Activated CD4-positive, alpha-beta T cell treated with anti-CD3 and anti-CD28 coated beads, Interleukin-2, Interleukin-4, amounts not matched to agents 100 ng/mL and 50 ng/mL, durations not matched to agents 16 hours and 8 hours (primary cell): ENCODE results near the gene RPS28.
"Not testable (repeated sequence)": the region's sequence is repeated elsewhere in the genome, so short reads cannot be mapped to it uniquely, and the experiment has no call there.

ENCODE experiments used
- DNase-seq: peaks from one replicate; pipeline ENCODE4 v3.0.0-alpha.2; 2020; ENCODE audit warnings: low spot score

The RPS28 gene

DNA sequence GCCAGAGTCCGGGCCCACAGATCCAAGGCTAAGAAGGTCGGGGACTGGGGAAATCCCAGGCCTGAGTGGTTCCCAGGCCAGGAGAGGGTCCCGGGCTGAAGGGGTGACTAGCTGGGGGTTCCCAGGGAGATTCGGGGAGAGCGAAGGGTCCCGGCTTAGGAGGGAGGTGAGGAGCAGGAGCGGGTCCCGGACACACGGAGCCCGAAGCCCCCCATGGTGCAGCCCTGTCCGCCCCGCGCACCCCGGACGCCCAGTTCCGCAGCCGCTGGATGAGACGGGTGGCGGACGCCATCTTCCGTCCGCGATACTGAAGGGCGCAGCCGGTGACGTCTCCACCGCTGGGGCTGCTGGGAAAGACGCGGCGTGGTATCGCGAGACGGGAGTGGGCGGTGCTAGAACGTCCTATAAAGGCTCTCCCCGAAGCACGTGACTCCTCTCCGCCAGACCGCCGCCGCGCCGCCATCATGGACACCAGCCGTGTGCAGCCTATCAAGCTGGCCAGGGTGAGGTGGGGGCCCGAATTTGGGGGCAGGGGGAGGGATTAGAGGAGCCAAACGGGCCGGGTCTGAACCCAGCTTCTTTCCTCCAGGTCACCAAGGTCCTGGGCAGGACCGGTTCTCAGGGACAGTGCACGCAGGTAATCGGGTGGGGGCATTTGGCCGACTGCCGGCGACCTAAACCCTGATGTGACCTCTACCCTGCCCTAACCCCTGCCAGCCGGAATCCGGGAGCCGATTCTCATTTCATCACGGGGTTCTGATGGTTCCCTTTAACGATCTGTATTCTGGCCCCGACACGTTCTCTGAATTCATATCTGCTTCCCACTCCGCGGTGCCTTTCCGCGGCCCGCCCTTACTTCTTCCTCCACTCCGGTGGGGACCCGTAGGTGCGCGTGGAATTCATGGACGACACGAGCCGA lies at the start of gene RPS28, which contains the start of gene NDUFA7:
TSS of gene RPS28 (plus strand) at position 430 of the 919 bp plus-strand sequence. CDS start at position 465, 35 bp downstream.
TSS of gene NDUFA7 (minus strand) at position 309 of the 919 bp plus-strand sequence. CDS start at position 292, 17 bp downstream.
- peak; percentile 98 for DNase-seq

DNA sequence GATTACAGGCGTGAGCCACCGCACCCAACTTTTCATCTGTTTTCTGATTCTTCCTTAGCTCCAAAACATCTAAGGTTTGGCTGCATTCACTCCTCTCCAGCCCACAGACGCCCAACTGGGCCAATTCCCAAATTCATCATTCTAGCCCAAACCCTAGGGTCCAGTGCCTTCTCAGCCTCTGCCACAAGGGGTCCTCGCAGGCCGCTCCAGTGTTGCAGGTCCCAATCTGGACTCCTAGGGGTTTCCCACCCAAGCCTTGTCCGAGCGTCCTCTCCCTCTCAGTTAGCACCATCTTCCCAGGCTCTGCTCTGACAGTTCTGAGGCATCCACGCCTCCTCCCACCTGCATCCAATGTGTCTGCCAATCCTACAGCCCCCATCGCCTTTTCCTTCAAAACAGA lies 44.8 kb upstream of the RPS28 start:
- not testable (repeated sequence) for DNase-seq

- DNase-seq: not testable (repeated sequence)
These were observed 30.0 kb upstream of the RPS28 start for GRCh38 chr19:8291337-8291736.

GRCh38 chr19:8302357-8302691 lies 19.0 kb upstream of the RPS28 start:
- DNase-seq: no peak

DNA sequence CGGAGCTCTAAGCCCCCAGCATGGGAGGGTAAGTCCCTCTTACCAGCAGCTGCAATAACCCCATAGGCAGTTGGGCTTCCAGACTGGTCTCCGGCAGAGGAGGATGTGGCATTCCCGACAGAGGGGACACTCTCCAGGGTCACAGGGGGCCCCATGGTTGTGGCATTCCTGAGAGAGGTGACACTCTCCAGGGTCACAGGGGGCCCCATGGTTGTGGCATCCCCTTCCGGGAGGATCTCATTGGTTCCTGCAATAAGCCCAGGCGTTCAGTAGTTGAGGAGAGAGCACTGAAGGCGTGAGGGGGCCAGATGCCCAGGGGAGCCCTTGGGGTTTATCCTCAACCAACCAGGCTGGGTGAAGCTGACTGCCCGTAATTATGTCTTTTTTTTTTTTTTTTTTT lies 18.6 kb upstream of the RPS28 start:
- no peak for DNase-seq

GRCh38 chr19:8304841-8305621 lies 16.3 kb upstream of the RPS28 start:
- no peak for DNase-seq

GRCh38 chr19:8305798-8306197 lies 15.5 kb upstream of the RPS28 start:
- DNase-seq: no peak

GRCh38 chr19:8306235-8307054 lies 14.9 kb upstream of the RPS28 start:
- DNase-seq: no peak

GRCh38 chr19:8307400-8307964 lies 13.8 kb upstream of the RPS28 start:
- DNase-seq: no peak

DNA sequence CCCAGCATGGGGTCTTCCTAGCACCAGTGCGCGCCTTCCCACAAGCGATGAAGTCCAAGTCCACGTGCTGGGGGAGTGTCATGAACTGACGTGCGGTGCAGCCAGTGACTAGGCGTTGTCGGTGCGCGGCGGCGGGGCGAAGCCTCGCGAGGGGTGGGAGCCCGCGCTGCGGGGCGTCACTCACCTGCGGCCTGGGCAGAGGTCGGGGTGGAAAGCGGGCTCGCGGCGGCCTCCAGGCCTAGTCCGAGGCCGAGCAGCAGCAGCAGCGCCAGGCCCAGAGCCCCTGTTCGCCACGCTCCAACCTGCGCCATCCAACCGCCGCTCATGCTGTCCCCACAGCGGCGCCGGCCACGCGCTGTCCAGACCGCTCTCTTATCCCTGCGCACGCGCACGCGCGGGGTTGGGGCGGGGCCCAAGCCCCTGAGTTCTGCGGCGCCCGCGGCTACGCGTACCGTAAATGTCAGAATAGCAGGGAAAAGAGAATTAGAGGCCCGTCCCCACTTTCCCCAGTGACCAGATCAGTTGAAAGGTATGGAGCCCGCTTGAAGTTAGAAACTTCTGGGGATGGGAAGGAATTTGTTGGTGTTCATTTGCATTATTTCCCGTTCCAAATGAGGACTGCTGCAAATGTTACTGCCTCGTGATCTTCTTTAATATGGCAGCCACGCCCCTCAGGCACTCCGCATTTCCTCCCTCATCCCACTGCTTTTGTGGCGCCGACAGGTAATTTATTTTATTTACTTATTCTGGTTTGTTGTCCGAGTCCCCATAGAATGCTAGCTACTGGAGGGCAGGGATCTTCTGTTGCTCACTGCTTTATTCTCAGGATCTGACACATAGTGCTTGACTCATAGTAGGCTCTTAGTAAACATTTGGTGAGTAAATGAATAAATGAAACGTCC lies 13.1 kb upstream of the RPS28 start, which contains the start of gene CD320:
TSS of gene CD320 (minus strand) at position 394 of the 902 bp plus-strand sequence. CDS start at position 326, 68 bp downstream.
- peak; percentile 88 for DNase-seq

- no peak for DNase-seq
These were observed 12.4 kb upstream of the RPS28 start for GRCh38 chr19:8308891-8309291.

GRCh38 chr19:8310342-8311055 lies 10.8 kb upstream of the RPS28 start:
- DNase-seq: no peak

DNA sequence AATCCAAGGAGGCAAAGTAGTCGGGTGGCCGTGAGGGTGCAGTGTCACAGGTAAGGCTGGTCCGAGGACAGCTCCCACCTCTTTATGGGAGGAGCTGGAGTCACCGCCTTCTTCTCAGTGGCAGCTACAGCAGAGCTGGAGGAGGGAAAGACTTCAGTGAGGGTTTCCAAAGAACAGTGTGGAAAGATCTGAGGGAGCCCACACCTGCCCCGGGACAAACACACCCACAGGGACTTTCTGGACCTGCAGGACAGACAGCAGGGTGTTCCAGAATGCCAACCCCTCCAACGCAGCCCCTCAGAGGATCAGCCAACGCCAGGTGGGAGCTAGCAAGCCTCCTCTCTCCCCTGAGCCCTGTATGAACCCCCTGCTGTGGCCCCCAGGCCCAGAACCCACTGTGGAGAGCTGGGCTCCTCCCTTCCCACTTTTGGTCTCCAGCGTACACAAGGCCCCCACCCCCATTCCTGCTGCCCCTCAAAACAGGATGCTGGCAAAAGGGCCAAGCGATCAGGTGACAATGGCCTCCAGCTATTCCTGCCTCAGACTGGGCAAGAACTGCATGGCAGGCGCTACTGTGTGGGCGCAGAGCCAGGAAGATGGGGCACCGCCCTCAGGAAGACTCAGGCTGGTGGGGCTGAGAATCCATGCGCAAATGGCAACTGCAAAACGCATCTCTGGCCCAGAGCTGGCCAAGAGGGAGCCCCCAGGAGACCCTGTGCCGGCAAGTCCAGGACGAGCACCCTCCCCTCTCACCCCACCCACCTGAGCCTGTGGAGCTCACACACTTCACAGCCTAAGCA lies 9.6 kb upstream of the RPS28 start:
- DNase-seq: no peak

DNA sequence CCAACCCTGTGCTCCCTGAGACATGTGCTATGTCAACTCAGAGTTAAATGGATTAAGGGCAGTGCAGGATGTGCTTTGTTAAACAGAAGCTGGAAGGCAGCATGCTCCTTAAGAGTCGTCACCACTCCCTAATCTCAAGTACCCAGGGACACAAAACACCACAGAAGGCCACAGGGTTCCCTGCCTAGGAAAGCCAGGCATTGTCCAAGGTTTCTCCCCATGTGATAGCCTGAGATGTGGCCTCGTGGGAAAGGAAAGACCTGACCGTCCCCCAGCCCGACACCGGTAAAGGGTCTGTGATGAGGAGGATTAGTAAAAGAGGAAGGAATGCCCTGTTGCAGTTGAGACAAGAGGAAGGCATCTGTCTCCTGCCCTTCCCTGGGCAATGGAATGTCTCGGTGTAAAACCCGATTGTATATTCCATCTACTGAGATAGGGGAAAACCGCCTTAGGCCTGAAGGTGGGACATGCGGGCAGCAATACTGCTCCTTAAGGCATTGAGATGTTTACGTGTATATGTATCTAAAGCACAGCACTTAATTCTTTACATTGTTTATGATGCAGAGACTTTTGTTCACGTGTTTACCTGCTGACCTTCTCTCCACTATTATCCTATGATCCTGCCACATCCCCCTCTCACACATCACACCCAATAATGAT lies 6.2 kb upstream of the RPS28 start:
- DNase-seq: not testable (repeated sequence)

GRCh38 chr19:8316351-8317125 lies 4.8 kb upstream of the RPS28 start:
- DNase-seq: no peak

DNA sequence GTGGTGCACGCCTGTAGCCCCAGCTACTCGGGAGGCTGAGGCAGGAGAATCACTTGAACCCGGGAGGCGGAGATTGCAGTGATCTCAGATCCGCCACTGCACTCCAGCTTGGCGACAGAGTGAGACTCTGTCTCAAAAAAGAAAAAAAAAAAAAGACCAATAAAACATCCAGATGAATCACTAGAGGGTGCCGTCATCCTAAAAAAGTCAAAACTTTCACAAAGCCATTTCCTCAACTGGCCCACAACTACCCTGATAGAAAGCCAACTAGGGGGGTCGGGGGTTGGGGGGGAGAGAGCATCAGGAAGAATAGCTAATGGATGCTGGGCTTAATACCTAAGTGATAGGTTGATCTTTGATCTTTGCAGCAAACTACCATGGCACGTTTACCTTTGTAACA lies 2.5 kb upstream of the RPS28 start:
- DNase-seq: not testable (repeated sequence)

DNA sequence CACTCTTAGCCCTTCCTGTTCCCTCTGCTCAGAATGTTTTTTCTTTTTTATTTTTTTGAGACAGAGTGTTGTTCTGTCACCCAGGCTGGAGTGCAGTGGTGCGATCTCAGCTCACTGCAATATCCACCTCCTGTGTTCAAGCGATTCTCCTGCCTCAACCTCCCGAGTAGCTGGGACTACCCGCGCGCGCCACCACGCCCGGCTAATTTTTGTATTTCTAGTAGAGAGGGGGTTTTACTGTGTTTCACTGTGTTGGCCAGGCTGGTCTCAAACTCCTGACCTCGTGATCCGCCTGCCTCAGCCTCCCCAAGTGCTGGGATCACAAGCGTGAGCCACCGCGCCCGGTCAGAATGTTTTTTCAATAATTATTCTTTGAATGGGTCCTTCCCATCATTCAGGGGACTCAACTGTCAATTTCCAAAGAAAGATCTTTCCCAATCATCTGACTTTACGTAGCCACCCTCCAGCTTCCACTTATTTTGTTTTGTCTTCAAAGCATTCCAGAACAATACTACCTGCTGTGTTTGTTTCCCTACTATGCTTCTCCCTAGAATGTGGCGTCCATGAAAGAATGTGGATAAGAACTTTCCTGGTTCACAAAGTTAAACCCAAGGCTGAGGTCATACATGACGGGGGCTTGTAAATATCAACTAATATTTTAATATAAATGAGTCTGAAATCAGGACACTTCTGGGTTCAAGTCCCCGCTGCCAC lies 1.3 kb upstream of the RPS28 start:
- no peak for DNase-seq
